Measurements from ENCODE around the gene SPATA20. TPM values are rescaled to one million over a fixed set of nuclear protein-coding genes. Genes with fewer than 3 reads are reported as not detected.

SPATA20 gene
- total RNA-seq, 2 experiments from 2014 or later: 34.8 to 35.0 TPM

- ChIA-PET POLR2A (no interaction called here), CTCF (no interaction called here)
Observed at GRCh38 chr17:50536683-50537646, 10.0 kb upstream of the SPATA20 start.

GRCh38 chr17:50537721-50538548, 9.0 kb upstream of the SPATA20 start:
- POLR2A ChIA-PET: no interaction called here
- CTCF ChIA-PET: interaction anchor here (0.7 to 1.0 kb wide), 2 partner anchors 88 to 91 kb away, joined by 3 read pairs; no protein-coding TSS in a partner anchor

DNA sequence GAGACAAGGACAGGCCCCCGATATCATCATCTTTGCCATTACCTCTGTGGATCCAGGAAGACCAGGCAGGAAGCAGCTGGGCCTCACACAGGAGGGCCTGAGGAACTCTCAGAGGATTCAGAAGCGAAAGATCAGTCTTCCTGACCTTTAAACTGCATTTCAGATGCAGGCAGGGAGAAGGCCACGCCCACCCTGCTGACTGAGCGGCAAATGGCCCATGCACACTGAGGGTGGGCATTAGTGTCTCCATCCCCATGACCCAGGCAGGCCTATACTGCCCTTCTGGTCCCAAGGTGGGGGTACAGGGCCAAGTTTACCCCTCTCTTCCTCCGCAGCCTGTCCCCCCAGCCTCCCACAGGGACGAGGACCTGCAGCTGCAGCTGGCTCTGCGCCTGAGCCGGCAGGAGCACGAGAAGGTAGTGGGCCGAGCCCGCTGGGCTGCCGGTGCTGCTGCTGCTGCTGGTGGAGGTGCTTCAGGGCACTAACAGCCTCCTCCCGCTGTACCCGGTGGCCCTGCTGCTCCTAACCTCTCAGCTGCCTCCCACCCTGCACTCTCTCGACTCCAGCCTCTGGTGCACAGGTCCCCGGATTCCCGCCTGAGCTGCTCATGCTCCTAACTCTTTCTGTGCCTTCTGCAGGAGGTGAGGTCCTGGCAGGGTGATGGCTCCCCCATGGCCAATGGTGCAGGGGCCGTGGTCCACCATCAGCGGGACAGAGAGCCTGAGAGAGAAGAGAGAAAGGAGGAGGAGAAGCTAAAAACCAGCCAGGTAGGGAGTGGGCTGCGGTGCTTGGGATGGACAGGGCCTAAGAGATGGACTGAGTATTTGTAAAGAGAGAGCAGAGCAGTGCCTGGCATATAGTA, 8.2 kb upstream of the SPATA20 start:
- ChIA-PET CTCF (interaction anchor here (0.7 to 1.0 kb wide), 2 partner anchors 87 to 90 kb away, joined by 3 read pairs; no protein-coding TSS in a partner anchor), POLR2A (no interaction called here)

DNA sequence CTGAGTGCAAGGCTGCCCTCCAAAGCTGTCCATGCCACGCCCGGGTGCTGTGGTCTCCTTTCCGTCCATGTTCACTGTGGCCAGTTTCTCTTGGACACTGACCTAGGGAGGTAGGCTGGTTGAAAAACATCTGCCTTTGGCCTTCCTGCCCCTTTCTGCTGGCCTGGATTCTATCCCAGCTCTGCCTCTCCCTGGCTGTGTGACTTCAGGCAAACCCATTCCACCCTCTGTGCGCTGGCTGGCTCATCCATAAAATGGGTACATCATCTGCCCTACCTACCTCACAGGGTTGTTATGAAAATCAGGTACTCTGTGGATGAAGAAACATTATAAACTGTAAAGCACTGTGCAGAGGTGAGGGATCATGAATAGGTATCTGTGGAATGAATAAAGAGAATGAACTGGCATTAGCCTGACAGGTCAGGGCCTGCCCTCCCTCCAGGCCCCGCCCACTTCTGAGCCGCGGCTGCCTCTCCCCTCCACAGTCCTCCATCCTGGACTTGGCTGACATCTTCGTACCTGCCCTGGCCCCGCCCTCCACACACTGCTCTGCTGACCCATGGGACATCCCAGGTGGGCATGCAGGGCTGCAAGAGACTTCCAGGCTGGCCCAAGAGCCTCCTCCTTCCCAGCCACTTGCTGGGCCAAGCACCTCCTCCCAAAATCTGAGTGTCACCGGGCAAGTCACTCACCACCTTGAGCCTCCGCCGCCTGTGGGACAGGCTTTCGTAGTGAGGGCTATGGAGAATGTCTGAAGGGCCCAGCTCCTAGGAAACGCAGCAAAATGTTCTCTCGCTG, 7.0 kb upstream of the SPATA20 start:
- POLR2A ChIA-PET: no interaction called here
- CTCF ChIA-PET: interaction anchor here (1.2 kb wide), 1 partner anchor 57 kb away, joined by 3 read pairs; no protein-coding TSS in a partner anchor

- ChIA-PET CTCF (interaction anchor here (0.8 to 3.0 kb wide), 4 partner anchors 58 to 155 kb away, joined by 3 to 13 read pairs (median 6); partner anchors contain the start of gene RSAD1), POLR2A (interaction anchor here (0.9 kb wide), 1 partner anchor 57 kb away, joined by 3 read pairs; no protein-coding TSS in a partner anchor)
Observed at GRCh38 chr17:50540560-50541401, 6.2 kb upstream of the SPATA20 start.

GRCh38 chr17:50541402-50541715, 5.6 kb upstream of the SPATA20 start:
- ChIA-PET CTCF (interaction anchor here (0.8 to 3.0 kb wide), 3 partner anchors 62 to 154 kb away, joined by 3 to 13 read pairs (median 10); partner anchors contain the start of gene RSAD1), POLR2A (interaction anchor here (0.9 to 1.3 kb wide), 3 partner anchors 57 to 325 kb away, joined by 3 to 5 read pairs (median 3); partner anchors contain the start of genes ACSF2 and TOB1)

- ChIA-PET CTCF (interaction anchor here (0.8 to 3.0 kb wide), 4 partner anchors 11 to 154 kb away, joined by 3 to 13 read pairs (median 6); partner anchors contain the start of gene RSAD1), POLR2A (interaction anchor here (0.5 to 1.3 kb wide), 7 partner anchors 30 to 324 kb away, joined by 3 to 5 read pairs (median 3); partner anchors contain the start of genes ACSF2, EME1, MRPL27 and TOB1)
Observed at GRCh38 chr17:50541716-50542688, 5.0 kb upstream of the SPATA20 start.

DNA sequence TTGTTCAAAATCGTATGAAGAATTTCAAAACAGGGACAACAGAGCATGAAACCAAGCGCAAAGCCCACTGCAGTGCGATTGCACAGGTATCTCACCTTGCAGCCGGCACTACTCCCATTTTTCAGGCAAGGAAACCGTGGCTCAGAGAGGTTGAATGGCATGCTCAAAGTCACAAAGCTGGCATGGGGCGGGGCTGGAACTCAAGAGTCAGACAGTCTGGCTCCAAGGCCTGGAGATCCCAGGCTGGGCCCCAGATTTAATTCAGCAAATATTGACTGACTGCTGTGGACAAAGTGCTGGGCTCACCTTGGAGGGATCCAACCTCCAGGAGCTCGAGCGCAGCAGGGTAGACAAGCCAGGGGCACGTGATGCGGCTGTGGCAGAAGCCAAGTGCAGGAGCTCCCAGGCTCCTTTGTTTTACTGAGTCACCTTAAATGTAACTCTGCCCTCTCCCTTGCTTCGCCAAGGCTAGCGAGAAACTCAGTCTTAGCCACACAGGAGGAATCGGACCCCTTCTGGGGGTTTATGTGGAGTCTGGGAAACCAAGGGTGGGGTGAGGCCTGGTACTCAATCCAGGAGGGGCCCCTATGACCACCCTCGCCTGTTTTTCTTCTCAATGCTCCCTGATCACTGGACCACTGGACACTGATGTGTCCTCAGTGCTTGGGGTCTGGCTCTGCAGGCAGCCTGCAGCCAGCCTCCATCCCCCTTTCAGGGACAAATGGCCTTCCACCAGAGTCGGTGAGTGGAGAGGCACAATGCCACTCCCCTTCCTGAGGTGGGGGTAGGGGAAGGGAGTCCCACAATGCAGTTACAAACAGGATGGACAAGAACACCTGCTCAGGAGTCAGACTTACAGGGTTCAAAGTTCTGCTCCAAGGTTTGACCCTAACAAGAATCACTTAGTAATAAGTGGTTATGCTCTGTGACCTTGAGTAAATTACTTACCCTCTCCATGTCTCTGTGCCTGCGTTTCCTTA, 3.9 kb upstream of the SPATA20 start:
- CTCF ChIA-PET: interaction anchor here (1.0 to 3.0 kb wide), 3 partner anchors 12 to 83 kb away, joined by 3 to 13 read pairs (median 10); partner anchors contain the start of gene RSAD1
- POLR2A ChIA-PET: interaction anchor here (0.9 to 1.3 kb wide), 3 partner anchors 31 to 323 kb away, joined by 3 to 5 read pairs (median 3); partner anchors contain the start of gene TOB1

- ChIA-PET CTCF (no interaction called here), POLR2A (no interaction called here)
Observed at GRCh38 chr17:50544516-50544915, 2.5 kb upstream of the SPATA20 start.

DNA sequence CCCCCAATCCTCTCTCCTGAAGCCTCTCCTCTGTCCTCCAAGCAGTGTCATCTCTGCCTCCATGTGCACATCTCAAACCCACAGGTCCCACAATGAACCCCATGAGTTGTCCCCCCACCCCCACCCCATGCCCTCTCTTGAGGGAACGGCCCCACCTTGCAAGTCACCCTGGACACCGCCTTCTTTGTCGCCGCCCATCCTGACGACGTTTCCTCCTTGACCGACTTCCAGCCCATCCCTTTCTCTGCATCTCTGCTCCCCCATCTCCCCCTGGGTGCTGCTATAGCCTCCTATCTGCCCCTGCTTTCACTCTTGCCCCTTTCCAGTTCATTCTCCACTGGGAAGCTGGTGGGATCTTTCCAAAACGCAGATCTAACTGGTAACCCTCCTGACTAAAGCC, 1.7 kb upstream of the SPATA20 start:
- ChIA-PET POLR2A (no interaction called here), CTCF (no interaction called here)

DNA sequence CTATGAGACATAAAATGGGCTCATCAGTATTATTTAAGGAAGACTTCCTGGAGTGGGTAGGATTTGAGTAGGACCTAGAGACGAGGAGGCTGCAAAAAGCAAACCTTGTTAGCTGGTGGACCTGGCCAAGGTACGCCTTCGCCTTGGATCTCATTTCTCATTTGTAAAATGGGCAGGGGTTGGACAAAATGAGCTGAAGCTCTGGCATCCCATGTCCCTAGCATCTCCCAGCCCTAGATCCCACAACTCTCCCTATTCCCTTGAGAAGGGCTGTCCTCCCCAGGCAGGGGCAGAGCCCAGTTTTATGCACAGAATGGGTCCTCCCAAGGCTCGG, 306 bp upstream of the SPATA20 start:
- POLR2A ChIA-PET: interaction anchor here (1.0 kb wide), 1 partner anchor 14 kb away, joined by 3 read pairs; the partner anchor contains the start of gene CACNA1G
- CTCF ChIA-PET: interaction anchor here (0.7 to 1.5 kb wide), 7 partner anchors 67 to 309 kb away, joined by 3 to 5 read pairs (median 3); no protein-coding TSS in a partner anchor

DNA sequence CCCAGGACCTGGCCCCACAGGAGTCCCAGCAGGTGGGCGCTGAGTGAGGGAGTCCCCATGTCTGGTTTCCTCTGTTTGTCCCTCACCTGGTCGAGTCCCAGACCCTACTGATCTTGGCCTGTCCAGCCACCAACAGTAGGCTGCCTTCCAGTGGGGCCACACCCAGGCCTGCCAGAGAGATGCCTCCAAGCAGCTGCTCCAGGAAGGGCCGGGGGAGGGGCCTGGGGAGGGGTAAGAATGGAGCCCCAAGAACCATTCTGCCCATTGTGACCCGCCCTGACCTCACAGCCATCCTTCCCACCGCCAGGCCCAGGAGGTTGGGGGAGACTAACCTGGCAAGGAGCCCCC, 736 bp downstream of the SPATA20 start:
- ChIA-PET POLR2A (interaction anchor here (0.7 to 1.0 kb wide), 2 partner anchors 13 to 155 kb away, joined by 3 to 5 read pairs; partner anchors contain the start of gene CACNA1G), CTCF (interaction anchor here (0.6 to 1.0 kb wide), 2 partner anchors 57 to 83 kb away, joined by 3 to 5 read pairs; no protein-coding TSS in a partner anchor)

GRCh38 chr17:50548831-50549230, 1.9 kb downstream of the SPATA20 start:
- ChIA-PET POLR2A (no interaction called here), CTCF (no interaction called here)

- ChIA-PET CTCF (interaction anchor here (1.1 kb wide), 1 partner anchor 77 kb away, joined by 3 read pairs; no protein-coding TSS in a partner anchor), POLR2A (no interaction called here)
Observed at GRCh38 chr17:50549256-50549941, 2.4 kb downstream of the SPATA20 start.
